GM12801 (cell line): ENCODE measurements around the gene LRRC17.

ENCODE experiments used
- CTCF ChIP-seq: IDR thresholded peaks from one replicate; pipeline ENCODE4 v1.5.1; 2011; ENCODE audit warnings: control low read depth; ENCODE audit not compliant: insufficient read length; ENCODE audit errors: extremely low read depth

LRRC17 gene

GRCh38 chr7:102874966-102875365 is 37.8 kb upstream of the LRRC17 start:
- no peak for TF ChIP-seq CTCF

- no peak for TF ChIP-seq CTCF
Observed at GRCh38 chr7:102875700-102876295, 37.0 kb upstream of the LRRC17 start.

- no peak for TF ChIP-seq CTCF
Observed at GRCh38 chr7:102883098-102883860, 29.5 kb upstream of the LRRC17 start.

GRCh38 chr7:102888561-102889233 is 24.1 kb upstream of the LRRC17 start:
- TF ChIP-seq CTCF: no peak

GRCh38 chr7:102889851-102890250 is 22.9 kb upstream of the LRRC17 start:
- no peak for TF ChIP-seq CTCF

GRCh38 chr7:102890292-102890970 is 22.4 kb upstream of the LRRC17 start:
- no peak for TF ChIP-seq CTCF

- TF ChIP-seq CTCF: no peak
Observed at GRCh38 chr7:102890971-102891692, 21.7 kb upstream of the LRRC17 start.
